Trophoblast cell (in vitro differentiated cells and primary cell): ENCODE results near the gene TTL.
"Not testable (repeated sequence)": the region's sequence is repeated elsewhere in the genome, so short reads cannot be mapped to it uniquely, and the experiment has no call there.

Experiments used
- DNase-seq, 2 donors: peaks; one replicate each; pipeline ENCODE4 v3.0.0-alpha.2; 2016
- H2AFZ ChIP-seq: 2 replicates; pipeline ENCODE4 v1.6.1; 2013; ENCODE audit warnings: low read length, moderate library complexity, mild to moderate bottlenecking; ENCODE audit not compliant: insufficient read depth, poor library complexity
- H2AK5ac ChIP-seq: 2 replicates; pipeline ENCODE4 v1.6.1; 2013; ENCODE audit warnings: mild to moderate bottlenecking, low read length
- H2BK120ac ChIP-seq: 2 replicates; pipeline ENCODE4 v1.6.1; 2013; ENCODE audit warnings: low read length, mild to moderate bottlenecking, moderate library complexity; ENCODE audit not compliant: insufficient read depth, poor library complexity
- H2BK12ac ChIP-seq: 2 replicates; pipeline ENCODE4 v1.6.1; 2013; ENCODE audit warnings: mild to moderate bottlenecking, low read length, moderate library complexity
- H2BK5ac ChIP-seq: 2 replicates; pipeline ENCODE4 v1.6.1; 2013; ENCODE audit warnings: low read length, low read depth, moderate library complexity, mild to moderate bottlenecking; ENCODE audit not compliant: poor library complexity
- H3K14ac ChIP-seq: 2 replicates; pipeline ENCODE4 v1.6.1; 2013; ENCODE audit warnings: mild to moderate bottlenecking, low read length
- H3K18ac ChIP-seq: 2 replicates; pipeline ENCODE4 v1.6.1; 2013; ENCODE audit warnings: mild to moderate bottlenecking, low read length
- H3K23ac ChIP-seq: 2 replicates; pipeline ENCODE4 v1.6.1; 2013; ENCODE audit warnings: low read length
- H3K27ac ChIP-seq: 2 replicates; pipeline ENCODE4 v1.5.1; 2013; ENCODE audit warnings: low read depth, mild to moderate bottlenecking, inconsistent platforms, low read length, moderate library complexity
- H3K27me3 ChIP-seq: 2 replicates; pipeline ENCODE4 v1.6.1; 2013; ENCODE audit warnings: inconsistent platforms, mild to moderate bottlenecking, low read length, moderate library complexity; ENCODE audit not compliant: insufficient read depth
- H3K36me3 ChIP-seq, 2 experiments: 1 replicate in 1 of 2; 2 replicates in 1 of 2; pipeline ENCODE4 v1.6.1; 2013; ENCODE audit warnings: low read length in 2 of 2, mild to moderate bottlenecking in 2 of 2, moderate library complexity in 1 of 2; ENCODE audit not compliant: insufficient read depth in 2 of 2, control insufficient read depth in 1 of 2
- H3K4ac ChIP-seq: 2 replicates; pipeline ENCODE4 v1.6.1; 2013; ENCODE audit warnings: low read depth, mild to moderate bottlenecking, low read length, moderate library complexity
- H3K4me1 ChIP-seq, 2 experiments: 1 replicate in 1 of 2; 2 replicates in 1 of 2; pipeline ENCODE4 v1.6.1; 2013; ENCODE audit warnings: low read length in 2 of 2, mild to moderate bottlenecking in 2 of 2, moderate library complexity in 1 of 2; ENCODE audit not compliant: insufficient read depth in 2 of 2, control insufficient read depth in 1 of 2
- H3K4me2 ChIP-seq: 2 replicates; pipeline ENCODE4 v1.6.1; 2013; ENCODE audit warnings: inconsistent platforms, mild to moderate bottlenecking, low read length, moderate library complexity
- H3K4me3 ChIP-seq: 2 replicates; pipeline ENCODE4 v1.5.1; 2013; ENCODE audit warnings: mild to moderate bottlenecking, low read depth, low read length, inconsistent platforms
- H3K79me1 ChIP-seq: one replicate; pipeline ENCODE4 v1.6.1; 2013; ENCODE audit warnings: low read length
- H3K79me2 ChIP-seq: 2 replicates; pipeline ENCODE4 v1.6.1; 2013; ENCODE audit warnings: low read length, mild to moderate bottlenecking; ENCODE audit not compliant: control insufficient read depth, insufficient read depth, poor library complexity
- H3K9ac ChIP-seq: 2 replicates; pipeline ENCODE4 v1.6.1; 2013; ENCODE audit warnings: mild to moderate bottlenecking, low read length
- H3K9me3 ChIP-seq: 2 replicates; pipeline ENCODE4 v1.6.1; 2013; ENCODE audit warnings: low read depth, mild to moderate bottlenecking, control low read depth, inconsistent platforms, low read length; ENCODE audit not compliant: insufficient read depth
- H4K12ac ChIP-seq: 2 replicates; pipeline ENCODE4 v1.6.1; 2013; ENCODE audit warnings: low read depth, mild to moderate bottlenecking, low read length, moderate library complexity
- H4K8ac ChIP-seq: 2 replicates; pipeline ENCODE4 v1.6.1; 2013; ENCODE audit warnings: low read depth, mild to moderate bottlenecking, low read length, moderate library complexity
- H4K91ac ChIP-seq: one replicate; pipeline ENCODE4 v1.6.1; 2013; ENCODE audit warnings: low read depth, mild to moderate bottlenecking, low read length, moderate library complexity
- whole genome bisulfite sequencing: extraction: QIAGEN DNeasy Blood & Tissue Kit; methylation state at CpG from one replicate; pipeline ENCODE4 v1.1.7; 2013; ENCODE audit warnings: missing lambda C conversion rate; ENCODE audit not compliant: insufficient read length, insufficient coverage; ENCODE audit errors: extremely low coverage; 5-methylcytosine and 5-hydroxymethylcytosine counted together

Gene TTL

DNA sequence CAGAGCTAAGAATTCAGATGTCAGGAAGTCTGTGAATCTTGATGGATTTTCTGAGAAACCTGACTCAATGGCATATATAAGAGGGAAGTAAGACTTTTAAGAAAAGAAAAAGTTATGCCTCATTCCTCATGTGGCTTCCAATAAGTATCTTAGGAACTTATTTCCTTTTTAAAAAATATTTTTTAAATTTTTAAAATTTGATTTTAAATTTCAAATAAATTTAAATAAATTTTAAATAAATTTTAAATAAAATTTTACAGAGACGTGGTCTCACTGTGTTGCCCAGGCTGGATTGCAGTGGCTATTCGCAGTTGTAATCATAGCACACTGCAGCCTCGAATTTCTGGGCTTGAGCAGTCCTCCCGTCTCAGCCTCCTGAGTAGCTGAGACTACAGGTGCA, 48.8 kb downstream of the TTL start:
- H3K4me3 ChIP-seq = no peak overlapping the region
- no peaks in the 10 kb centered on the region for H3K27me3 ChIP-seq
- no peaks in the 10 kb centered on the region for H3K4me1 ChIP-seq
- H3K9me3 ChIP-seq = no peaks in the 10 kb centered on the region
- WGBS = no CpG with 5 or more reads among the region's 4 CpGs
- H3K18ac ChIP-seq = no peak overlapping the region
- H3K36me3 ChIP-seq = peaks cover 13 to 23% of the 10 kb centered on the region in 2 experiments
- H4K91ac ChIP-seq = no peak overlapping the region
- H4K12ac ChIP-seq = no peak overlapping the region
- H3K4me2 ChIP-seq = no peak overlapping the region
- no peak overlapping the region for H4K8ac ChIP-seq
- no peak overlapping the region for H3K23ac ChIP-seq
- no peak overlapping the region for H2BK120ac ChIP-seq
- no peak overlapping the region for H2BK5ac ChIP-seq
- no peak for DNase-seq
- no peak overlapping the region for H2AFZ ChIP-seq
- H3K9ac ChIP-seq = no peak overlapping the region
- H3K79me1 ChIP-seq = no peaks in the 10 kb centered on the region
- H3K27ac ChIP-seq = no peak overlapping the region
- no peak overlapping the region for H3K14ac ChIP-seq
- H3K4ac ChIP-seq = no peak overlapping the region
- H3K79me2 ChIP-seq = no peaks in the 10 kb centered on the region
- H2AK5ac ChIP-seq = no peak overlapping the region
- no peak overlapping the region for H2BK12ac ChIP-seq

DNA sequence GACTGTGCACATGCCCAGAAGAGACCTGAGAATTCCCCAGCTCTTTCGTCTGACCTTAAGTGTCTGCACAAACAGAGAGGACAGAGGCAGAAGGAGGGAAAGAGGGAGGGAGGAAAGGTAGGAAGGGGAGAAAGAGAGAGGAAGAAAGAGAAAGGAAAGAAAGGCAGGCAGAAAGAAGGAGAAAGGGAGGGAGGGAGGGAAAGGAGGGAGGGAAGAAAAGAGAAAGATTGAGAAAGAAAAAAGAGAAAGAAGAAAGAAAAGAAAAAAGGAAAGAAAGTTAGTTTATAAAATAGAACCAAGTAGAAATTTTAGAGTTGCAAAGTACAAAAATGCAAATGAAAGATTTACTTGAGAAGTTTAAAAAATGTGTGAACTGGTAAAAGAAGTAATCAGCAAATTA, 52.9 kb downstream of the TTL start:
- no peak overlapping the region for H3K23ac ChIP-seq
- no peaks in the 10 kb centered on the region for H3K27me3 ChIP-seq
- WGBS = no CpG with 5 or more reads among the region's 1 CpG
- DNase-seq = no peak
- H3K4me3 ChIP-seq = no peak overlapping the region
- H3K14ac ChIP-seq = no peak overlapping the region
- no peak overlapping the region for H2AK5ac ChIP-seq
- H3K79me1 ChIP-seq = no peaks in the 10 kb centered on the region
- no peak overlapping the region for H4K8ac ChIP-seq
- no peaks in the 10 kb centered on the region for H3K9me3 ChIP-seq
- no peak overlapping the region for H3K27ac ChIP-seq
- H2BK12ac ChIP-seq = no peak overlapping the region
- H3K9ac ChIP-seq = no peak overlapping the region
- H4K91ac ChIP-seq = no peak overlapping the region
- H3K4me2 ChIP-seq = no peak overlapping the region
- H2BK5ac ChIP-seq = no peak overlapping the region
- H2BK120ac ChIP-seq = no peak overlapping the region
- no peak overlapping the region for H2AFZ ChIP-seq
- no peak overlapping the region for H4K12ac ChIP-seq
- peaks cover 4 to 12% of the 10 kb centered on the region in 2 experiments for H3K36me3 ChIP-seq
- H3K4me1 ChIP-seq = no peaks in the 10 kb centered on the region
- no peaks in the 10 kb centered on the region for H3K79me2 ChIP-seq
- no peak overlapping the region for H3K18ac ChIP-seq
- no peak overlapping the region for H3K4ac ChIP-seq

DNA sequence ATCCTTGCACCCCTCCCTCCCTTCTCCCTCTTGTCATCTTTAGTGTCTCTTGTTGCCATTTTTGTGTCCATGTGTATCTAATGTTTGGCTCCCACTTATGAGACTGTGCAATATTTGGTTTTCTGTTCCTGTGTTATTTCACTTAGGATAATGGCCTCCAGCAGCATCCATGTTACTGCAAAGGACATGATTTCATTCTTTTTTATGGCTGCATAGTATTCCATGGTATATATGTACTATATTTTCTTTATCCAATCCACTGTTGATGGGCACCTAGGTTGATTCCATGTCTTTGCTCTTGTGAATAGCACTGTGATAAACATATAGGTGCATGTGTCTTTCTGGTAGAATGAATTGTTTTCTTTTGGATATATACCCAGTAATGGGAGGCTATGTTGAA, 54.7 kb downstream of the TTL start:
- H3K4ac ChIP-seq, H3K79me2 ChIP-seq, H3K4me2 ChIP-seq: not testable (repeated sequence)

DNA sequence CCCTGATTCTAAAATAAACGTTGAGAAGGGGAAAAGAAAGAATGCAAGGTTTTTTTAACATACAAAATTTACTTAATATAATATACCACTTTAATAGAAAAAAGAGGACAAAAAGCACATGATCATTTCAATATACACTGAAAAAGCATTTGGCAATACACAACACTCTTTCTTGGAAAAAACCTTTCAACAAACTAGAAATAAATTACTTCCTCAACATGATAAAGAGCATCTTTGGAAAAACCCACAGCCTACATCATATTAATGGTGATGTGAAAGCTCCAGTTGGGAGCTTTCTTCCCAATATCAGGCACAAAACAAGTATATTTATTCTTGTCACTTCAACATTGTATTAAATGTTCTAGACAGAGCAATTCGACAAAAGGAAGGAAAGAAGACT, 57.4 kb downstream of the TTL start:
- H3K14ac ChIP-seq = no peak overlapping the region
- no peaks in the 10 kb centered on the region for H3K79me2 ChIP-seq
- no peaks in the 10 kb centered on the region for H3K36me3 ChIP-seq
- H3K4me3 ChIP-seq = no peak overlapping the region
- no peak overlapping the region for H3K18ac ChIP-seq
- no peak overlapping the region for H2AK5ac ChIP-seq
- no peak overlapping the region for H2BK120ac ChIP-seq
- no peak overlapping the region for H3K9ac ChIP-seq
- no peaks in the 10 kb centered on the region for H3K27me3 ChIP-seq
- no peak overlapping the region for H3K4ac ChIP-seq
- H4K91ac ChIP-seq = no peak overlapping the region
- H2BK5ac ChIP-seq = no peak overlapping the region
- DNase-seq = no peak
- no peak overlapping the region for H3K4me2 ChIP-seq
- no peak overlapping the region for H2AFZ ChIP-seq
- H3K79me1 ChIP-seq = peaks cover 4% of the 10 kb centered on the region
- H3K4me1 ChIP-seq = peaks cover 2 to 4% of the 10 kb centered on the region in 2 experiments
- H3K23ac ChIP-seq = no peak overlapping the region
- no peaks in the 10 kb centered on the region for H3K9me3 ChIP-seq
- H4K12ac ChIP-seq = no peak overlapping the region
- no peak overlapping the region for H3K27ac ChIP-seq
- no peak overlapping the region for H4K8ac ChIP-seq
- WGBS = no CpG with 5 or more reads among the region's 2 CpGs
- no peak overlapping the region for H2BK12ac ChIP-seq

More for the DNA sequence above, 54.7 kb downstream of the TTL start:
- H4K91ac ChIP-seq, H2AFZ ChIP-seq, H3K4me1 ChIP-seq, H3K27me3 ChIP-seq, H2BK5ac ChIP-seq, H3K4me3 ChIP-seq, H2AK5ac ChIP-seq, H4K8ac ChIP-seq, H4K12ac ChIP-seq, H3K79me1 ChIP-seq, H3K18ac ChIP-seq, H3K23ac ChIP-seq, H3K27ac ChIP-seq, H3K14ac ChIP-seq, DNase-seq, H3K36me3 ChIP-seq, H3K9ac ChIP-seq, H2BK120ac ChIP-seq, H2BK12ac ChIP-seq, H3K9me3 ChIP-seq: not testable (repeated sequence)
